ENCODE data around the gene FOXRED2. TPM values are rescaled to one million over a fixed set of nuclear protein-coding genes. Genes with fewer than 3 reads are reported as not detected.

The FOXRED2 gene
- polyA plus RNA-seq, 1 of the 3 experiments (the other 2 are of a cell fraction): 7.9 TPM

DNA sequence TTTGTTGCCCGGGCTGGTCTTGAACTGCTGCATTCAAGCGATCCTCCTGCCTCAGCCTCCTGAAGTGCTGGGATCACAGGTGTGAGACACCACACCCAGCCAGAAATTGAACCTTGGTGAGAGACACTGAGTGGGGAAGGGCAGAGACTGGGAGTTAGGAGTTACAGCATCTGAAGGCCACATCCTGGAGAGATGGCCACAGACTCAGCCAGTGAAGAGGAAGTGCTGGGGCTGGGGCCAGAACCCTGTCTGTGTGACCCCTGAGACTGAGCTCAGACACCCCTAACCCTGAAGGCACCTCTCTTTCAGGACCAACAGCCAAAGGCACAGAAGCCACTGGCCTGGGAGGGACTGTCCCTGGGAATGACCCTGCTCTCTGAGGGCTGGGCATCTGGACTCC, 59.2 kb downstream of the FOXRED2 start:
- no peaks in the 10 kb centered on the region for H3K79me2 ChIP-seq (ENCODE audit: insufficient read depth)
- no peak overlapping the region for H3K4me3 ChIP-seq (ENCODE audit: low read depth in 2 of 2, low read length in 1 of 2)
- H3K27me3 ChIP-seq (ENCODE audit: insufficient read depth): no peaks in the 10 kb centered on the region
- H3K4me2 ChIP-seq: no peak overlapping the region
- no peak overlapping the region for H3K27ac ChIP-seq (ENCODE audit: low read depth in 2 of 2, low read length in 1 of 2)
- H3K9ac ChIP-seq: no peak overlapping the region
- CTCF ChIA-PET: interaction anchor here (1.3 kb wide), 1 partner anchor 14 kb away, joined by 5 read pairs; no protein-coding TSS in a partner anchor
- WGBS (ENCODE audit: low lambda C conversion rate): 96% methylated on average over 2 of the region's 2 CpGs
- H3K9me3 ChIP-seq: no peaks in the 10 kb centered on the region
- no peaks in the 10 kb centered on the region for H4K20me1 ChIP-seq (ENCODE audit: insufficient read depth)
- no peak for DNase-seq
- H3K36me3 ChIP-seq (replicated peaks in 1 of 2; ENCODE audit: control insufficient read depth in 1 of 2, insufficient read depth in 2 of 2, low read length in 1 of 2): no peaks in the 10 kb centered on the region
- POLR2A ChIA-PET: no interaction called here
- no peak for TF ChIP-seq SIN3A (IDR thresholded peaks at IDR 0.05; ENCODE audit: borderline replicate concordance, low read depth, low read length)
- TF ChIP-seq, protein P1, sequence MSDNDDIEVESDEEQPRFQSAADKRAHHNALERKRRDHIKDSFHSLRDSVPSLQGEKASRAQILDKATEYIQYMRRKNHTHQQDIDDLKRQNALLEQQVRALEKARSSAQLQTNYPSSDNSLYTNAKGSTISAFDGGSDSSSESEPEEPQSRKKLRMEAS (IDR thresholded peaks at IDR 0.05; ENCODE audit: low read depth): no peak
- TF ChIP-seq, protein P2, sequence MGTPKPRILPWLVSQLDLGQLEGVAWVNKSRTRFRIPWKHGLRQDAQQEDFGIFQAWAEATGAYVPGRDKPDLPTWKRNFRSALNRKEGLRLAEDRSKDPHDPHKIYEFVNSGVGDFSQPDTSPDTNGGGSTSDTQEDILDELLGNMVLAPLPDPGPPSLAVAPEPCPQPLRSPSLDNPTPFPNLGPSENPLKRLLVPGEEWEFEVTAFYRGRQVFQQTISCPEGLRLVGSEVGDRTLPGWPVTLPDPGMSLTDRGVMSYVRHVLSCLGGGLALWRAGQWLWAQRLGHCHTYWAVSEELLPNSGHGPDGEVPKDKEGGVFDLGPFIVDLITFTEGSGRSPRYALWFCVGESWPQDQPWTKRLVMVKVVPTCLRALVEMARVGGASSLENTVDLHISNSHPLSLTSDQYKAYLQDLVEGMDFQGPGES (IDR thresholded peaks at IDR 0.05; ENCODE audit: low read depth, low read length): no peak
- TF ChIP-seq FOXJ3 (CRISPR knock-in tag; IDR thresholded peaks at IDR 0.05): no peak
- no peak for TF ChIP-seq EP300 (IDR thresholded peaks at IDR 0.05; ENCODE audit: borderline replicate concordance in 1 of 2, low read depth in 1 of 2, low read length in 1 of 2)
- TF ChIP-seq NFIC (IDR thresholded peaks at IDR 0.05; ENCODE audit: borderline replicate concordance): no peak
- TF ChIP-seq MXI1 (IDR thresholded peaks at IDR 0.05; ENCODE audit: low read depth, low read length): no peak
- no peak for TF ChIP-seq FOSL2 (IDR thresholded peaks at IDR 0.05; ENCODE audit: borderline replicate concordance, low read depth)
- no peak for TF ChIP-seq TEAD4 (IDR thresholded peaks at IDR 0.05; ENCODE audit: borderline replicate concordance, insufficient read depth)
- TF ChIP-seq, protein P3, sequence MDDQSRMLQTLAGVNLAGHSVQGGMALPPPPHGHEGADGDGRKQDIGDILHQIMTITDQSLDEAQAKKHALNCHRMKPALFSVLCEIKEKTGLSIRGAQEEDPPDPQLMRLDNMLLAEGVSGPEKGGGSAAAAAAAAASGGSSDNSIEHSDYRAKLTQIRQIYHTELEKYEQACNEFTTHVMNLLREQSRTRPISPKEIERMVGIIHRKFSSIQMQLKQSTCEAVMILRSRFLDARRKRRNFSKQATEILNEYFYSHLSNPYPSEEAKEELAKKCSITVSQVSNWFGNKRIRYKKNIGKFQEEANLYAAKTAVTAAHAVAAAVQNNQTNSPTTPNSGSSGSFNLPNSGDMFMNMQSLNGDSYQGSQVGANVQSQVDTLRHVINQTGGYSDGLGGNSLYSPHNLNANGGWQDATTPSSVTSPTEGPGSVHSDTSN (IDR thresholded peaks at IDR 0.05): no peak
- H2AFZ ChIP-seq (ENCODE audit: low read depth): no peak overlapping the region
- no peaks in the 10 kb centered on the region for H3K9me2 ChIP-seq
- no peaks in the 10 kb centered on the region for H3K4me1 ChIP-seq (ENCODE audit: control insufficient read depth in 1 of 2, insufficient read depth in 2 of 2, low read depth in 1 of 2, low read length in 1 of 2)
- peaks cover 16% of the 10 kb centered on the region for H3F3A ChIP-seq (replicated peaks; ENCODE audit: insufficient read depth)

DNA sequence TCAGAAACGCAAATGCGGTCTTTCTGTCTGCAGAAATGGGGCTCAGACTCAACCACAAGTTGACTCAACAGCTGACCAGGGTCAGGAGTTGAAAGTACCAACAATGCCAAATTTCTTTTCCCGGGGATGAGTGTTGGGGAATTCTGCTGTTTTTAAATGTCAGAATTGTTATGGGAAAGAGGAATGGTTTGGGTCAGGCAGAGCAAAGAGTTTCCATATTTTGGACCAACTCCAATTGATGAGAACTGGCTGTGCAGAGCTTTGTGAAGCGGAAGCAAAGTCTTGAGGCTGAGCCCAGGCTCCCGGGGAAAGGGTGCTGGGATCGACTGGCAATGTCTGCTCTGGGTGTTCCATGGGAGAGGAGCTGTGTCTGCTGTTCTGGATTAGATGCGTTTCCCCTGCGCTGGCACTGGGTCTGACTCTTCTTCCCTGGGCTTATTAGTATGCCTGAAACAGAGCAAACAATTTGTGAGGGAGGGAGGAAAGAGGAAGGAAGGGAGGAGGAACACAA, 61.6 kb downstream of the FOXRED2 start:
- H3K4me1 ChIP-seq (ENCODE audit: control insufficient read depth in 1 of 2, insufficient read depth in 2 of 2, low read depth in 1 of 2, low read length in 1 of 2): peaks cover 0 to 1% of the 10 kb centered on the region in 2 experiments; a peak in 1 of 4 replicates
- no peak overlapping the region for H3K4me3 ChIP-seq (ENCODE audit: low read depth in 2 of 2, low read length in 1 of 2)
- H3K79me2 ChIP-seq (ENCODE audit: insufficient read depth): no peaks in the 10 kb centered on the region
- ChIA-PET POLR2A (no interaction called here), CTCF (interaction anchor here (0.7 kb wide), 1 partner anchor 321 kb away, joined by 3 read pairs; no protein-coding TSS in a partner anchor)
- H3K36me3 ChIP-seq (replicated peaks in 1 of 2; ENCODE audit: control insufficient read depth in 1 of 2, insufficient read depth in 2 of 2, low read length in 1 of 2): no peaks in the 10 kb centered on the region
- no peaks in the 10 kb centered on the region for H3K9me3 ChIP-seq
- no peak overlapping the region for H3K9ac ChIP-seq
- DNase-seq: no peak
- no peaks in the 10 kb centered on the region for H4K20me1 ChIP-seq (ENCODE audit: insufficient read depth)
- peak overlapping the region in 1 of 2 experiments; percentile 74; a peak in 2 of 4 replicates for H3K27ac ChIP-seq (ENCODE audit: low read depth in 2 of 2, low read length in 1 of 2)
- 60% methylated on average over 8 of the region's 8 CpGs for WGBS (ENCODE audit: low lambda C conversion rate)
- H2AFZ ChIP-seq (ENCODE audit: low read depth): peak overlapping the region; percentile 79
- peaks cover 17% of the 10 kb centered on the region for H3F3A ChIP-seq (replicated peaks; ENCODE audit: insufficient read depth)
- no peaks in the 10 kb centered on the region for H3K27me3 ChIP-seq (ENCODE audit: insufficient read depth)
- no peaks in the 10 kb centered on the region for H3K9me2 ChIP-seq
- H3K4me2 ChIP-seq: peak overlapping the region; percentile 14; the same call in 1 of the 2 replicates
- TF ChIP-seq, protein P4, sequence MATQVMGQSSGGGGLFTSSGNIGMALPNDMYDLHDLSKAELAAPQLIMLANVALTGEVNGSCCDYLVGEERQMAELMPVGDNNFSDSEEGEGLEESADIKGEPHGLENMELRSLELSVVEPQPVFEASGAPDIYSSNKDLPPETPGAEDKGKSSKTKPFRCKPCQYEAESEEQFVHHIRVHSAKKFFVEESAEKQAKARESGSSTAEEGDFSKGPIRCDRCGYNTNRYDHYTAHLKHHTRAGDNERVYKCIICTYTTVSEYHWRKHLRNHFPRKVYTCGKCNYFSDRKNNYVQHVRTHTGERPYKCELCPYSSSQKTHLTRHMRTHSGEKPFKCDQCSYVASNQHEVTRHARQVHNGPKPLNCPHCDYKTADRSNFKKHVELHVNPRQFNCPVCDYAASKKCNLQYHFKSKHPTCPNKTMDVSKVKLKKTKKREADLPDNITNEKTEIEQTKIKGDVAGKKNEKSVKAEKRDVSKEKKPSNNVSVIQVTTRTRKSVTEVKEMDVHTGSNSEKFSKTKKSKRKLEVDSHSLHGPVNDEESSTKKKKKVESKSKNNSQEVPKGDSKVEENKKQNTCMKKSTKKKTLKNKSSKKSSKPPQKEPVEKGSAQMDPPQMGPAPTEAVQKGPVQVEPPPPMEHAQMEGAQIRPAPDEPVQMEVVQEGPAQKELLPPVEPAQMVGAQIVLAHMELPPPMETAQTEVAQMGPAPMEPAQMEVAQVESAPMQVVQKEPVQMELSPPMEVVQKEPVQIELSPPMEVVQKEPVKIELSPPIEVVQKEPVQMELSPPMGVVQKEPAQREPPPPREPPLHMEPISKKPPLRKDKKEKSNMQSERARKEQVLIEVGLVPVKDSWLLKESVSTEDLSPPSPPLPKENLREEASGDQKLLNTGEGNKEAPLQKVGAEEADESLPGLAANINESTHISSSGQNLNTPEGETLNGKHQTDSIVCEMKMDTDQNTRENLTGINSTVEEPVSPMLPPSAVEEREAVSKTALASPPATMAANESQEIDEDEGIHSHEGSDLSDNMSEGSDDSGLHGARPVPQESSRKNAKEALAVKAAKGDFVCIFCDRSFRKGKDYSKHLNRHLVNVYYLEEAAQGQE (IDR thresholded peaks at IDR 0.05; ENCODE audit: low read depth, low read length): no peak
- TF ChIP-seq POLR2AphosphoS5 (IDR thresholded peaks at IDR 0.05; ENCODE audit: low read depth, low read length): no peak
- TF ChIP-seq GATA2 (CRISPR knock-in tag; IDR thresholded peaks at IDR 0.05): no peak
- no peak for TF ChIP-seq RCOR1 (IDR thresholded peaks at IDR 0.05; ENCODE audit: low read length)
- no peak for TF ChIP-seq TEAD4 (IDR thresholded peaks at IDR 0.05; ENCODE audit: borderline replicate concordance, insufficient read depth)
- TF ChIP-seq TAF1 (IDR thresholded peaks at IDR 0.05; ENCODE audit: borderline replicate concordance, low read depth, low read length): no peak
- TF ChIP-seq, protein P5, sequence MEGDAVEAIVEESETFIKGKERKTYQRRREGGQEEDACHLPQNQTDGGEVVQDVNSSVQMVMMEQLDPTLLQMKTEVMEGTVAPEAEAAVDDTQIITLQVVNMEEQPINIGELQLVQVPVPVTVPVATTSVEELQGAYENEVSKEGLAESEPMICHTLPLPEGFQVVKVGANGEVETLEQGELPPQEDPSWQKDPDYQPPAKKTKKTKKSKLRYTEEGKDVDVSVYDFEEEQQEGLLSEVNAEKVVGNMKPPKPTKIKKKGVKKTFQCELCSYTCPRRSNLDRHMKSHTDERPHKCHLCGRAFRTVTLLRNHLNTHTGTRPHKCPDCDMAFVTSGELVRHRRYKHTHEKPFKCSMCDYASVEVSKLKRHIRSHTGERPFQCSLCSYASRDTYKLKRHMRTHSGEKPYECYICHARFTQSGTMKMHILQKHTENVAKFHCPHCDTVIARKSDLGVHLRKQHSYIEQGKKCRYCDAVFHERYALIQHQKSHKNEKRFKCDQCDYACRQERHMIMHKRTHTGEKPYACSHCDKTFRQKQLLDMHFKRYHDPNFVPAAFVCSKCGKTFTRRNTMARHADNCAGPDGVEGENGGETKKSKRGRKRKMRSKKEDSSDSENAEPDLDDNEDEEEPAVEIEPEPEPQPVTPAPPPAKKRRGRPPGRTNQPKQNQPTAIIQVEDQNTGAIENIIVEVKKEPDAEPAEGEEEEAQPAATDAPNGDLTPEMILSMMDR (IDR thresholded peaks at IDR 0.05): no peak
- TF ChIP-seq MXI1 (IDR thresholded peaks at IDR 0.05; ENCODE audit: low read depth, low read length): no peak
- TF ChIP-seq MEF2A (IDR thresholded peaks at IDR 0.05; ENCODE audit: borderline replicate concordance, low read depth): no peak

Data from SK-N-SH (cell line).